ENCODE measurements around the gene MARK1.

MARK1 gene

GRCh38 chr1:220551718-220552117 lies 23.8 kb downstream of the MARK1 start:
- H3K4me3 ChIP-seq (ENCODE audit: low read length) = no peak overlapping the region
- TF ChIP-seq CTCF (IDR thresholded peaks at IDR 0.05; ENCODE audit: insufficient read depth, low read depth, low read length, missing control alignments) = no peak
- no peak for DNase-seq (ENCODE audit: low read depth)

GRCh38 chr1:220552672-220553260 lies 24.8 kb downstream of the MARK1 start:
- no peak for TF ChIP-seq CTCF (IDR thresholded peaks at IDR 0.05; ENCODE audit: insufficient read depth, low read depth, low read length, missing control alignments)
- DNase-seq (ENCODE audit: low read depth) = peak; percentile 81
- H3K4me3 ChIP-seq (ENCODE audit: low read length) = no peak overlapping the region

- no peak overlapping the region for H3K4me3 ChIP-seq (ENCODE audit: low read length)
- peak; percentile 63 for DNase-seq (ENCODE audit: low read depth)
- no peak for TF ChIP-seq CTCF (IDR thresholded peaks at IDR 0.05; ENCODE audit: insufficient read depth, low read depth, low read length, missing control alignments)
These were observed 28.7 kb downstream of the MARK1 start for GRCh38 chr1:220556641-220557040.

GRCh38 chr1:220563564-220563963 lies 35.6 kb downstream of the MARK1 start:
- H3K4me3 ChIP-seq (ENCODE audit: low read length) = no peak overlapping the region
- no peak for DNase-seq (ENCODE audit: low read depth)
- no peak for TF ChIP-seq CTCF (IDR thresholded peaks at IDR 0.05; ENCODE audit: insufficient read depth, low read depth, low read length, missing control alignments)

- H3K4me3 ChIP-seq (ENCODE audit: low read length) = no peak overlapping the region
- no peak for TF ChIP-seq CTCF (IDR thresholded peaks at IDR 0.05; ENCODE audit: insufficient read depth, low read depth, low read length, missing control alignments)
- no peak for DNase-seq (ENCODE audit: low read depth)
These were observed 36.3 kb downstream of the MARK1 start for GRCh38 chr1:220564216-220564615.

GRCh38 chr1:220565670-220566069 lies 37.7 kb downstream of the MARK1 start:
- no peak for DNase-seq (ENCODE audit: low read depth)
- TF ChIP-seq CTCF (IDR thresholded peaks at IDR 0.05; ENCODE audit: insufficient read depth, low read depth, low read length, missing control alignments) = no peak
- H3K4me3 ChIP-seq (ENCODE audit: low read length) = no peak overlapping the region

- TF ChIP-seq CTCF (IDR thresholded peaks at IDR 0.05; ENCODE audit: insufficient read depth, low read depth, low read length, missing control alignments) = no peak
- no peak overlapping the region for H3K4me3 ChIP-seq (ENCODE audit: low read length)
- no peak for DNase-seq (ENCODE audit: low read depth)
These were observed 38.9 kb downstream of the MARK1 start for GRCh38 chr1:220566869-220567268.

Data from epithelial cell of esophagus (primary cell).